K562 (cell line): ENCODE results near the gene FN3K. TPM values are rescaled to one million over a fixed set of nuclear protein-coding genes. Genes with fewer than 3 reads are reported as not detected.

Source experiments
- ARID3B ChIP-seq: fragments of 250-450 bp; sonication (Bioruptor Pico); IDR thresholded peaks from 2 replicates; pipeline ENCODE4 v1.4.0; 2020; ENCODE audit warnings: borderline replicate concordance
- BACH1 ChIP-seq: fragments of 200-800 bp; sonication (Bioruptor generic); IDR thresholded peaks from 2 replicates; pipeline ENCODE4 v1.6.1; 2016; ENCODE audit warnings: missing genetic modification characterization, missing compliant biosample characterization
- C11orf30 ChIP-seq: fragments of 450-650 bp; IDR thresholded peaks from 2 replicates; pipeline ENCODE4 v1.6.1; 2016; ENCODE audit warnings: low read depth, mild to moderate bottlenecking
- CEBPB ChIP-seq: fragments of 450-650 bp; IDR thresholded peaks from 2 replicates; pipeline ENCODE4 v1.6.1; 2016; ENCODE audit warnings: missing genetic modification characterization, missing compliant biosample characterization
- ESRRA ChIP-seq: fragments of 450-650 bp; IDR thresholded peaks from 2 replicates; pipeline ENCODE4 v1.6.1; 2014; ENCODE audit warnings: low read depth, mild to moderate bottlenecking, moderate library complexity, borderline replicate concordance
- GTF2A2 ChIP-seq: IDR thresholded peaks from 2 replicates; pipeline ENCODE4 v1.6.1; 2016; ENCODE audit warnings: mild to moderate bottlenecking, missing genetic modification characterization, missing compliant biosample characterization
- HLTF ChIP-seq: fragments of 450-650 bp; IDR thresholded peaks from 2 replicates; pipeline ENCODE4 v1.6.1; 2016
- KLF16 ChIP-seq: IDR thresholded peaks from 2 replicates; pipeline ENCODE4 v1.6.1; 2016; ENCODE audit warnings: antibody characterized with exemption
- MTA3 ChIP-seq: fragments of 450-650 bp; formaldehyde crosslinking; IDR thresholded peaks from 2 replicates; pipeline ENCODE4 v1.6.1; 2017; ENCODE audit warnings: mild to moderate bottlenecking, borderline replicate concordance
- RBM14 ChIP-seq: fragments of 200-400 bp; formaldehyde crosslinking; IDR thresholded peaks from 2 replicates; pipeline ENCODE4 v1.6.1; 2018; ENCODE audit warnings: low read depth, mild to moderate bottlenecking, low read length, moderate library complexity, borderline replicate concordance; ENCODE audit not compliant: insufficient read depth
- SMARCA4 ChIP-seq: fragments of 450-650 bp; IDR thresholded peaks from 2 replicates; pipeline ENCODE4 v1.6.1; 2016
- SP1 ChIP-seq: sonication (generic); formaldehyde crosslinking; IDR thresholded peaks from 2 replicates; pipeline ENCODE4 v1.8.1; 2022; ENCODE audit warnings: mild to moderate bottlenecking, missing genetic modification reagents
- ZBTB12 ChIP-seq: fragments of 250-450 bp; sonication (Bioruptor Pico); IDR thresholded peaks from 2 replicates; pipeline ENCODE4 v1.4.0; 2020
- ZFPM2 ChIP-seq: fragments of 250-450 bp; sonication (Bioruptor Pico); IDR thresholded peaks from 2 replicates; pipeline ENCODE4 v1.5.1; 2022; ENCODE audit warnings: mild to moderate bottlenecking
- ZNF12 ChIP-seq: sonication (generic); formaldehyde crosslinking; IDR thresholded peaks from 2 replicates; pipeline ENCODE4 v1.4.0; 2020; ENCODE audit warnings: mild to moderate bottlenecking, missing genetic modification reagents
- ZNF561 ChIP-seq: fragments of 450-650 bp; formaldehyde crosslinking; conservative IDR thresholded peaks from 2 replicates; pipeline ENCODE4 v1.4.0; 2020; ENCODE audit warnings: mild to moderate bottlenecking, moderate library complexity
- polyA plus RNA-seq, 8 experiments: library from polyadenylated mRNA; depleted of rRNA in 4 of 8; stranded (reverse) in 5 of 8; unstranded in 3 of 8; fragments of >200 nt; fragmentation: Nextera tagmentation in 2 of 8; fragmentation: Illumina TruSeq in 1 of 8; extraction: Ambion mirVana in 2 of 8; extraction: Trizol in 1 of 8; gene quantifications; 2 replicates each; pipeline versions ENCODE4 v1.2.1 to v1.2.3, GENCODE V29; 2011 to 2014; ENCODE audit warnings: inconsistent platforms in 1 of 8, missing spikeins in 1 of 8
- total RNA-seq, 7 experiments: library from RNA; depleted of rRNA in 6 of 7; stranded (reverse); fragments of >200 nt in 6 of 7; fragmentation: Illumina TruSeq in 2 of 7; extraction: Trizol in 2 of 7; gene quantifications; 2 replicates each; pipeline versions ENCODE4 v1.2.1 to v1.2.3, GENCODE V29; 2011 to 2021; ENCODE audit warnings: low replicate concordance in 1 of 7
- TF ChIP-seq, protein P1 (sequence below): fragments of 250-450 bp; sonication (Bioruptor Pico); IDR thresholded peaks from 2 replicates; pipeline ENCODE4 v1.5.0; 2021
- TF ChIP-seq, protein P2 (sequence below): fragments of 450-650 bp; IDR thresholded peaks from 2 replicates; pipeline ENCODE4 v1.7.0; 2016; ENCODE audit warnings: borderline replicate concordance
- TF ChIP-seq, protein P3 (sequence below): fragments of 250-450 bp; sonication (Bioruptor Pico); IDR thresholded peaks from 2 replicates; pipeline ENCODE4 v1.5.0; 2021; ENCODE audit warnings: mild to moderate bottlenecking, moderate library complexity

The FN3K gene
- total and polyA plus RNA-seq, 9 of the 15 experiments (the other 6 are each of a cell fraction or from before 2014, with no cell fraction given) = 0.08 to 22.7 (median 3.8) TPM

GRCh38 chr17:82734987-82735866 is at the start of gene FN3K (continued):
- TF ChIP-seq ZNF561 (CRISPR knock-in tag) (no peak), ZNF12 (CRISPR knock-in tag) (peak; percentile 82; the same call in 1 of the 2 replicates), ZBTB12 (CRISPR knock-in tag) (peak; percentile 64; the same call in 1 of the 2 replicates), KLF16 (no peak), ZFPM2 (CRISPR knock-in tag) (no peak), C11orf30 (no peak), RBM14 (no peak), CEBPB (no peak), MTA3 (0 out of 2 replicates have a peak, but pooled peaks have one; percentile 78), ESRRA (no peak), SMARCA4 (no peak), HLTF (no peak), GTF2A2 (tag) (no peak), SP1 (CRISPR knock-in tag) (peak; percentile 43; the same call in 1 of the 2 replicates), BACH1 (no peak), ARID3B (CRISPR knock-in tag) (no peak)
- TF ChIP-seq, protein P1, sequence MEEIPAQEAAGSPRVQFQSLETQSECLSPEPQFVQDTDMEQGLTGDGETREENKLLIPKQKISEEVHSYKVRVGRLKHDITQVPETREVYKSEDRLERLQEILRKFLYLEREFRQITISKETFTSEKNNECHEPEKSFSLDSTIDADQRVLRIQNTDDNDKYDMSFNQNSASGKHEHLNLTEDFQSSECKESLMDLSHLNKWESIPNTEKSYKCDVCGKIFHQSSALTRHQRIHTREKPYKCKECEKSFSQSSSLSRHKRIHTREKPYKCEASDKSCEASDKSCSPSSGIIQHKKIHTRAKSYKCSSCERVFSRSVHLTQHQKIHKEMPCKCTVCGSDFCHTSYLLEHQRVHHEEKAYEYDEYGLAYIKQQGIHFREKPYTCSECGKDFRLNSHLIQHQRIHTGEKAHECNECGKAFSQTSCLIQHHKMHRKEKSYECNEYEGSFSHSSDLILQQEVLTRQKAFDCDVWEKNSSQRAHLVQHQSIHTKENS (CRISPR knock-in tag) = no peak
- TF ChIP-seq, protein P2, sequence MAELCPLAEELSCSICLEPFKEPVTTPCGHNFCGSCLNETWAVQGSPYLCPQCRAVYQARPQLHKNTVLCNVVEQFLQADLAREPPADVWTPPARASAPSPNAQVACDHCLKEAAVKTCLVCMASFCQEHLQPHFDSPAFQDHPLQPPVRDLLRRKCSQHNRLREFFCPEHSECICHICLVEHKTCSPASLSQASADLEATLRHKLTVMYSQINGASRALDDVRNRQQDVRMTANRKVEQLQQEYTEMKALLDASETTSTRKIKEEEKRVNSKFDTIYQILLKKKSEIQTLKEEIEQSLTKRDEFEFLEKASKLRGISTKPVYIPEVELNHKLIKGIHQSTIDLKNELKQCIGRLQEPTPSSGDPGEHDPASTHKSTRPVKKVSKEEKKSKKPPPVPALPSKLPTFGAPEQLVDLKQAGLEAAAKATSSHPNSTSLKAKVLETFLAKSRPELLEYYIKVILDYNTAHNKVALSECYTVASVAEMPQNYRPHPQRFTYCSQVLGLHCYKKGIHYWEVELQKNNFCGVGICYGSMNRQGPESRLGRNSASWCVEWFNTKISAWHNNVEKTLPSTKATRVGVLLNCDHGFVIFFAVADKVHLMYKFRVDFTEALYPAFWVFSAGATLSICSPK = no peak
- TF ChIP-seq, protein P3, sequence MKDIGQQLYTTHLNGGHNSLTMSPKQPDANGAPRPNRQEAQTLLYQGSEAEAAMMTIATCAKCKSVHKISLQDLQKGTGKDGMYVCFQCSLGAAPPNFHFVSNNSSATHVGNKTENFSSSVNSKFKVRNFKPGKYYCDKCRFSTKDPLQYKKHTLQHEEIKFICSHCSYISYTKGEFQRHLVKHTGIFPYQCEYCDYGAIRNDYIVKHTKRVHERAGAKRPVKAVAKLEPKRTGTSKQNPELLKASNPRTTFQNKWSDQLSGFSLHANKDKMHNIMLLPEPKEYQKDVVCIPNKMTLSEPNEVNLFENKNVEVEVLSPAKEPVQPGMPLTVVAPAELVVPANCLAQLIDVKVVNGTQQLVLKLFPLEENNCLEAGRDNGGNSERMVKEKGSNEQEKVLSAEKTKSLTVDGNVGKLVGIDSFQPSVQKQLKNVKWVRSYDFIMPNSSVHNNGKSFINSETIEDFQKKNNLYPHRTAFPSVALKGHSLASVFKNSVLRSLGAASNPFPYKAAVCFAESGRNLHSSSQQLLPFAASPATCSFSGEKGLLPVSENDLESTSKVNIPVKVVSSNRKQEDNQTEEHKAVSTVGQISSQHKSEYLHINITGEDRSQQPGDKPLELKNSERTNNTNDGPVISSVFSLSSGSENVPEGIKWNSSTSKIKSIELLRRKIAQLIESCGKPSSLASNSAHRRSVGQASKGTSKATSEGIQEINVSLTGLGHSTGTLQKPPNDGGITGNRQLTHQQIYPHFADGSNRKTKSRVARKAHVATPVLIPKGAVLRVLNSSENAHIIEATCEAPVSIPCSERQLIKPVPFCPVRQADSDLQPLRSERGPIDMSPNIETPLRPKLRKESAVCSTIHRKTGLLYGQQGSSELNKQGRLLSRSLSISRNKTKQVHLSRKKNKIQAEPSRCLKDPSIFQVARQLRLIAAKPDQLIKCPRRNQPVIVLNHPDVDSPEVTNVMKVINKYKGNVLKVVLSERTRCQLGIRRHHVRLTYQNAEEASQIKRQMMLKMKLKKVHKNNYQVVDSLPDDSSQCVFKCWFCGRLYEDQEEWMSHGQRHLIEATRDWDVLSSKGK (CRISPR knock-in tag) = no peak
